Measurements from ENCODE around the gene HOGA1.
"Not testable (repeated sequence)": the region's sequence is repeated elsewhere in the genome, so short reads cannot be mapped to it uniquely, and the experiment has no call there.

HOGA1 gene

DNA sequence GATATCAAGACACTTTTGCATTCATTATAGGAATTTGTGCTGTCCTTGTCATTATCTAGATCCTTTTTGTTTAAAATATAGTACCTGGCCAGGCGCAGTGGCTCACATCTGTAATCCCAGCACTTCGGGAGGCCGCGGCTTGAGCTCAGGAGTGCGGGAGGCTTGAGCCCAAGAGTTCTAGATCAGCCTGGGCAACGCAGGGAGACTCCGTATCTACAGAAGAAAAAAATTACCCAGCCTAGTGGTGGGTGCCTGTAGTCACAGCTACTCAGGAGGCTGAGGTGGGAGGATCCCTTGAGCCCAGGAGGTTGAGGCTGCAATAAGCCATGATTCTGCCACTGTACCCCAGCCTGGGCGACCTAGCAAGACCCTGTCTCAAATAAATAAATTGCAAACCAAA, 49.7 kb downstream of the HOGA1 start:
- no peaks in the 10 kb centered on the region for H3K79me2 ChIP-seq (ENCODE audit: low read length)
- H3K36me3 ChIP-seq (replicated peaks; ENCODE audit: insufficient read depth, low read length) = no peaks in the 10 kb centered on the region
- H3K9ac ChIP-seq (ENCODE audit: low read length) = peak overlapping the region; percentile 45; the same call in 1 of the 2 replicates
- no peak overlapping the region for H3K27ac ChIP-seq (ENCODE audit: low read length)
- H3K9me2 ChIP-seq (replicated peaks; ENCODE audit: insufficient read depth, low read length) = no peaks in the 10 kb centered on the region
- no peaks in the 10 kb centered on the region for H3K27me3 ChIP-seq (replicated peaks; ENCODE audit: insufficient read depth, low read length)
- no peaks in the 10 kb centered on the region for H4K20me1 ChIP-seq (ENCODE audit: insufficient read depth, low read length)
- no peaks in the 10 kb centered on the region for H3F3A ChIP-seq (ENCODE audit: insufficient read depth, low read length)
- peak; percentile 31 for DNase-seq
- peak overlapping the region; percentile 79 for H3K4me3 ChIP-seq (ENCODE audit: low read length)
- H2AFZ ChIP-seq (ENCODE audit: low read length) = peak overlapping the region; percentile 94
- no peaks in the 10 kb centered on the region for H3K4me1 ChIP-seq (ENCODE audit: low read length)
- H3K9me3 ChIP-seq (replicated peaks; ENCODE audit: insufficient read depth, low read length) = no peaks in the 10 kb centered on the region
- TF ChIP-seq, protein P1, sequence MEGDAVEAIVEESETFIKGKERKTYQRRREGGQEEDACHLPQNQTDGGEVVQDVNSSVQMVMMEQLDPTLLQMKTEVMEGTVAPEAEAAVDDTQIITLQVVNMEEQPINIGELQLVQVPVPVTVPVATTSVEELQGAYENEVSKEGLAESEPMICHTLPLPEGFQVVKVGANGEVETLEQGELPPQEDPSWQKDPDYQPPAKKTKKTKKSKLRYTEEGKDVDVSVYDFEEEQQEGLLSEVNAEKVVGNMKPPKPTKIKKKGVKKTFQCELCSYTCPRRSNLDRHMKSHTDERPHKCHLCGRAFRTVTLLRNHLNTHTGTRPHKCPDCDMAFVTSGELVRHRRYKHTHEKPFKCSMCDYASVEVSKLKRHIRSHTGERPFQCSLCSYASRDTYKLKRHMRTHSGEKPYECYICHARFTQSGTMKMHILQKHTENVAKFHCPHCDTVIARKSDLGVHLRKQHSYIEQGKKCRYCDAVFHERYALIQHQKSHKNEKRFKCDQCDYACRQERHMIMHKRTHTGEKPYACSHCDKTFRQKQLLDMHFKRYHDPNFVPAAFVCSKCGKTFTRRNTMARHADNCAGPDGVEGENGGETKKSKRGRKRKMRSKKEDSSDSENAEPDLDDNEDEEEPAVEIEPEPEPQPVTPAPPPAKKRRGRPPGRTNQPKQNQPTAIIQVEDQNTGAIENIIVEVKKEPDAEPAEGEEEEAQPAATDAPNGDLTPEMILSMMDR (IDR thresholded peaks at IDR 0.05; ENCODE audit: low read length) = peak; percentile 32
- no peak for TF ChIP-seq EZH2 (optimal IDR thresholded peaks at IDR 0.05; ENCODE audit: low read depth, low read length)
- H3K4me2 ChIP-seq (ENCODE audit: low read depth, low read length) = peak overlapping the region; percentile 66

DNA sequence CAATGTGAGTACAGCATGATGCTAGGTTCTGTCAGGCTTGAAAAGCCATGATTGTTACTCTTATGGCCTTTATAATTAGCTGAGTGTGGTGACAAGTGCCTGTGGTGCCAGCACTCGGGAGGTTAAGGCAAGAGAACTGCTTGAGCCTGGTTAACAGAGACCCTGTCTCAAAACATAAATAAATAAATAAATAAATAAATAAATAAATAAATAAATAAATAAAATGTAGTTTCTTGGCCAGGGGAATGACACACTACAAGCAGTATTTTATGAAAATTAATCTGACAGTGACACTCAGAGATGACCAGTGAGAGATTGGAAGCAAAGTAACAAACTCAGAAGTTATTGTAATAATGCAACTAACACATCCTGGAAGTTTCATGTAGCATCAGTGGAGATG, 51.4 kb downstream of the HOGA1 start:
- no peaks in the 10 kb centered on the region for H3K36me3 ChIP-seq (replicated peaks; ENCODE audit: insufficient read depth, low read length)
- H3K9me3 ChIP-seq (replicated peaks; ENCODE audit: insufficient read depth, low read length) = no peaks in the 10 kb centered on the region
- DNase-seq = no peak
- H3K9ac ChIP-seq (ENCODE audit: low read length) = no peak overlapping the region
- 0 out of 2 replicates have a peak, but pooled peaks cover 4% of the 10 kb centered on the region for H3K4me1 ChIP-seq (ENCODE audit: low read length)
- H3K4me2 ChIP-seq (ENCODE audit: low read depth, low read length) = no peak overlapping the region
- no peaks in the 10 kb centered on the region for H3K79me2 ChIP-seq (ENCODE audit: low read length)
- TF ChIP-seq EZH2phosphoT487 (IDR thresholded peaks at IDR 0.05; ENCODE audit: low read length) = no peak
- TF ChIP-seq EZH2 (optimal IDR thresholded peaks at IDR 0.05; ENCODE audit: low read depth, low read length) = no peak
- TF ChIP-seq, protein P1 (IDR thresholded peaks at IDR 0.05; ENCODE audit: low read length) = no peak
- H3K27me3 ChIP-seq (replicated peaks; ENCODE audit: insufficient read depth, low read length) = no peaks in the 10 kb centered on the region
- no peak overlapping the region for H3K4me3 ChIP-seq (ENCODE audit: low read length)
- H3K27ac ChIP-seq (ENCODE audit: low read length) = no peak overlapping the region
- H3F3A ChIP-seq (ENCODE audit: insufficient read depth, low read length) = no peaks in the 10 kb centered on the region
- H2AFZ ChIP-seq (ENCODE audit: low read length) = no peak overlapping the region
- no peaks in the 10 kb centered on the region for H4K20me1 ChIP-seq (ENCODE audit: insufficient read depth, low read length)
- no peaks in the 10 kb centered on the region for H3K9me2 ChIP-seq (replicated peaks; ENCODE audit: insufficient read depth, low read length)

DNA sequence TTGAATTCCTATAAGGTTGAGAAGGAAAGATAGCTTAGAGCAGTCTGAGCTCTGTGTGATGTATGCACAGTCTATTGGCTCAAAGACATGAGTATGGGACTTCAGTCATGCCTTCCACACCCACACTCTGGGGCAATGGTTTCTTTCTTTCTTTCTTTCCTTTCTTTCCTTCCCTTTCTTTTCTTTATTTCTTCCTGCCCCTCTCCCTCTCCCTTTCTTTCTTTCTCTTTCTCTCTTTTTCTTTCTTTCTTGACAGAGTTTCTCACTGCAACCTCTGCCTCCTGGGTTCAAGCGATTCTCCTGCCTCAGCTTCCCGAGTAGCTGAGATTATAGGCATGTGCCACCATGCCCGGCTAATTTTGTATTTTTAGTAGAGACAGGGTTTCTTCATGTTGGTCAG, 54.9 kb downstream of the HOGA1 start:
- not testable (repeated sequence) for H2AFZ ChIP-seq (ENCODE audit: low read length); H3K36me3 ChIP-seq (replicated peaks; ENCODE audit: insufficient read depth, low read length)

DNA sequence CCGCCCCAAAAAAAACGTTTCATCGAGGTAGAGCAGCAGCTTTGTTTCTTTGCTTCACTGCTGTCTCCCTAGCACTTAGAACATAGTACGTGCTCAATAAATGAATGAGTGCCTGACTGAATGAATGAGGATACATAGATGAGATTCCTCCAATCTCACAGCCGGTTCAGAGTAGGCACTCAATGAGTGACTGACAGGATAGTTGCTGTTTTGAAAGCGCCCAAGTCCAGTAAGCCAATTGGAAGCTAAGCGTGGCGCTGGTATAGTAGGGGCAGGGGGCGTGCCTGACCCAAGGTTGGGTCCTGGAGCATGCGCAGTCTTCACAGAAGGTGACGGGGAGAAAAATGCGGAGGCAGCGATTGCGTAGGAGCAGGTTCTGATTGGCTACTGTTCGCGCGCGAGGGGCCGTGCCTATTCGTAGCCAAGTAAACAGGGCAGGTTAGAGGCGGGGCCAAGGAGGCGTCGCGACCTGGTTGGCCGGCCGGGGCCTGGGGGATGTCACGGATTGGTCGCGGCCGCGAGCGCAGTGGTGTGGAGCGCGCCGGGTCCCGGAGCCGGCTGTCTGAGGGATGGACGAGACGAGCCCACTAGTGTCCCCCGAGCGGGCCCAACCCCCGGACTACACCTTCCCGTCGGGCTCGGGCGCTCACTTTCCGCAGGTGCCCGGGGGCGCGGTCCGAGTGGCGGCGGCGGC, 56.1 kb downstream of the HOGA1 start, which contains the start of gene PI4K2A:
PI4K2A (plus strand) TSS at position 498 of the 694 bp plus-strand sequence; CDS start at position 570, 72 bp downstream.
- TF ChIP-seq EZH2phosphoT487 (IDR thresholded peaks at IDR 0.05; ENCODE audit: low read length) = no peak
- peak within 1 kb of the TSS; percentile 82 for H3K9ac ChIP-seq (ENCODE audit: low read length)
- DNase-seq = peak; percentile 100
- 0 out of 2 replicates have a peak, but pooled peaks cover 6% of the 10 kb centered on the region for H4K20me1 ChIP-seq (ENCODE audit: insufficient read depth, low read length)
- peak within 1 kb of the TSS; percentile 67 for H2AFZ ChIP-seq (ENCODE audit: low read length)
- peak within 1 kb of the TSS; percentile 31; the same call in 1 of the 2 replicates for H3K27ac ChIP-seq (ENCODE audit: low read length)
- no peaks in the 10 kb centered on the region for H3K9me3 ChIP-seq (replicated peaks; ENCODE audit: insufficient read depth, low read length)
- H3K4me2 ChIP-seq (ENCODE audit: low read depth, low read length) = peak within 1 kb of the TSS; percentile 88
- peak within 1 kb of the TSS; percentile 95 for H3K4me3 ChIP-seq (ENCODE audit: low read length)
- H3K79me2 ChIP-seq (ENCODE audit: low read length) = peaks cover 36% of the 10 kb centered on the region
- 0 out of 2 replicates have a peak, but pooled peaks cover 4% of the 10 kb centered on the region for H3K4me1 ChIP-seq (ENCODE audit: low read length)
- H3F3A ChIP-seq (ENCODE audit: insufficient read depth, low read length) = no peaks in the 10 kb centered on the region
- no peaks in the 10 kb centered on the region for H3K9me2 ChIP-seq (replicated peaks; ENCODE audit: insufficient read depth, low read length)
- H3K36me3 ChIP-seq (replicated peaks; ENCODE audit: insufficient read depth, low read length) = no peaks in the 10 kb centered on the region; the same call in 1 of the 2 replicates
- H3K27me3 ChIP-seq (replicated peaks; ENCODE audit: insufficient read depth, low read length) = no peaks in the 10 kb centered on the region

More for the DNA sequence above, 54.9 kb downstream of the HOGA1 start:
- not testable (repeated sequence) for H3K9me2 ChIP-seq (replicated peaks; ENCODE audit: insufficient read depth, low read length); H4K20me1 ChIP-seq (ENCODE audit: insufficient read depth, low read length); H3K27ac ChIP-seq (ENCODE audit: low read length); DNase-seq; H3K4me3 ChIP-seq (ENCODE audit: low read length); H3K9ac ChIP-seq (ENCODE audit: low read length); H3K9me3 ChIP-seq (replicated peaks; ENCODE audit: insufficient read depth, low read length); H3K27me3 ChIP-seq (replicated peaks; ENCODE audit: insufficient read depth, low read length); H3K4me1 ChIP-seq (ENCODE audit: low read length); H3F3A ChIP-seq (ENCODE audit: insufficient read depth, low read length); H3K4me2 ChIP-seq (ENCODE audit: low read depth, low read length)
- peaks cover 26% of the 10 kb centered on the region for H3K79me2 ChIP-seq (ENCODE audit: low read length)
